MM.1S (cell line): ENCODE data around the gene ANP32A.

Experiments
- EZH2 ChIP-seq: fragments of 300-600 bp; sonication (generic); optimal IDR thresholded peaks from 2 replicates; pipeline ENCODE3; 2017; ENCODE audit warnings: low read depth, mild to moderate bottlenecking, antibody characterized with exemption, low read length, mixed read lengths
- TF ChIP-seq, protein P1 (sequence below): fragments of 300-600 bp; sonication (generic); IDR thresholded peaks from 2 replicates; pipeline ENCODE4 v1.5.1; 2016; ENCODE audit warnings: antibody characterized with exemption, low read length, mixed read lengths

DNA sequence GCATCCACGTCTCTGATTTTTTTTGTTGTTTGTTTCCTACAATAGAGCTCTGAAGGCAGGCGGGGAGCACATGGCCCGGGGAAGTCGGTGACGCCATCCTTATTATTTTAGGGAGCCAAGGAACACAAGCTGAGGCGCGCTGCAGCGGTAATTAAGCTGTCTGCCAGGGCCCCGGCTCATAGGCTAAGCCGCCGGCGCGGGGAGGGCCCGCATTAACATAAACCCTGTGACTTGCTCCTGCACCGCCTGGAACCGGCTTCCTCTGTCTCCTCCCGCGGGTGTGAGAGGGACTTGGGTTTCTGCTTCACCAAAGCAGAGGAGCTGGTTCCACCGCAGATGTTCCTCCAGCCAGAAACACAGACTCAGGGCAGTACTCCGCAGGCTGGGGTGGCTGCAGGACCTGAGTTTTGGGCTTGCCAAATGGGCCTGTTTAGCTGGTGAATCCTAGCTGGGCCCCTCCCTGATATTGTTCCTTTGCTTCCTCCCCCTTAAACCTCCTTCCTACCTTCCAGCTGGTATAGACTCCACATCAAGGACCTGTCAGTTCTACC lies 25.3 kb downstream of the ANP32A start:
- TF ChIP-seq, protein P1, sequence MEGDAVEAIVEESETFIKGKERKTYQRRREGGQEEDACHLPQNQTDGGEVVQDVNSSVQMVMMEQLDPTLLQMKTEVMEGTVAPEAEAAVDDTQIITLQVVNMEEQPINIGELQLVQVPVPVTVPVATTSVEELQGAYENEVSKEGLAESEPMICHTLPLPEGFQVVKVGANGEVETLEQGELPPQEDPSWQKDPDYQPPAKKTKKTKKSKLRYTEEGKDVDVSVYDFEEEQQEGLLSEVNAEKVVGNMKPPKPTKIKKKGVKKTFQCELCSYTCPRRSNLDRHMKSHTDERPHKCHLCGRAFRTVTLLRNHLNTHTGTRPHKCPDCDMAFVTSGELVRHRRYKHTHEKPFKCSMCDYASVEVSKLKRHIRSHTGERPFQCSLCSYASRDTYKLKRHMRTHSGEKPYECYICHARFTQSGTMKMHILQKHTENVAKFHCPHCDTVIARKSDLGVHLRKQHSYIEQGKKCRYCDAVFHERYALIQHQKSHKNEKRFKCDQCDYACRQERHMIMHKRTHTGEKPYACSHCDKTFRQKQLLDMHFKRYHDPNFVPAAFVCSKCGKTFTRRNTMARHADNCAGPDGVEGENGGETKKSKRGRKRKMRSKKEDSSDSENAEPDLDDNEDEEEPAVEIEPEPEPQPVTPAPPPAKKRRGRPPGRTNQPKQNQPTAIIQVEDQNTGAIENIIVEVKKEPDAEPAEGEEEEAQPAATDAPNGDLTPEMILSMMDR: no peak
- no peak for TF ChIP-seq EZH2
